GM21723 (cell line): ENCODE measurements around the gene FCHO2.

Source experiments
- ATAC-seq: cut with Tn5 transposase; IDR thresholded peaks from one replicate; pipeline ENCODE4 v1.9.1; 2021; ENCODE audit warnings: mild to moderate bottlenecking, moderate library complexity; ENCODE audit not compliant: unreplicated experiment

FCHO2 gene

GRCh38 chr5:73028991-73029595 lies 73.3 kb downstream of the FCHO2 start:
- no peak for ATAC-seq

- ATAC-seq = no peak
These were observed 74.7 kb downstream of the FCHO2 start for GRCh38 chr5:73030531-73030930.

GRCh38 chr5:73030995-73031394 lies 75.2 kb downstream of the FCHO2 start:
- ATAC-seq = no peak

- no peak for ATAC-seq
These were observed 76.0 kb downstream of the FCHO2 start for GRCh38 chr5:73031839-73032238.

GRCh38 chr5:73032635-73033034 lies 76.8 kb downstream of the FCHO2 start:
- ATAC-seq = no peak

- ATAC-seq = no peak
These were observed 81.7 kb downstream of the FCHO2 start for GRCh38 chr5:73037545-73037944.

- no peak for ATAC-seq
These were observed 83.2 kb downstream of the FCHO2 start for GRCh38 chr5:73039082-73039481.

GRCh38 chr5:73042993-73043392 lies 87.2 kb downstream of the FCHO2 start:
- no peak for ATAC-seq

GRCh38 chr5:73044546-73044945 lies 88.7 kb downstream of the FCHO2 start:
- ATAC-seq = no peak

- ATAC-seq = no peak
These were observed 89.8 kb downstream of the FCHO2 start for GRCh38 chr5:73045623-73046022.

GRCh38 chr5:73061593-73061992 lies 105.8 kb downstream of the FCHO2 start:
- no peak for ATAC-seq

GRCh38 chr5:73066466-73066865 lies 110.6 kb downstream of the FCHO2 start:
- ATAC-seq = no peak

GRCh38 chr5:73067213-73067612 lies 111.4 kb downstream of the FCHO2 start:
- ATAC-seq = no peak

GRCh38 chr5:73081093-73081492 lies 125.3 kb downstream of the FCHO2 start:
- ATAC-seq = no peak

GRCh38 chr5:73088026-73088425 lies 132.2 kb downstream of the FCHO2 start:
- ATAC-seq = no peak

GRCh38 chr5:73093943-73094342 lies 138.1 kb downstream of the FCHO2 start:
- no peak for ATAC-seq

GRCh38 chr5:73094415-73094814 lies 138.6 kb downstream of the FCHO2 start:
- no peak for ATAC-seq

GRCh38 chr5:73095564-73096238 lies 139.9 kb downstream of the FCHO2 start:
- ATAC-seq = no peak

GRCh38 chr5:73096239-73096575 lies 140.4 kb downstream of the FCHO2 start:
- no peak for ATAC-seq

GRCh38 chr5:73097740-73098139 lies 141.9 kb downstream of the FCHO2 start:
- ATAC-seq = no peak

GRCh38 chr5:73100109-73100508 lies 144.3 kb downstream of the FCHO2 start:
- no peak for ATAC-seq

- no peak for ATAC-seq
These were observed 148.0 kb downstream of the FCHO2 start for GRCh38 chr5:73103870-73104299.

- no peak for ATAC-seq
These were observed 148.5 kb downstream of the FCHO2 start for GRCh38 chr5:73104326-73104725.
